ENCODE data around the gene DDX5. TPM values are rescaled to one million over a fixed set of nuclear protein-coding genes. Genes with fewer than 3 reads are reported as not detected.

The DDX5 gene
- 333 TPM for total RNA-seq
- long read RNA-seq, transcript DDX5-215 (12 exons, 3,558 nt): minor isoform, 26 of 333 reads
- long read RNA-seq, transcript DDX5-201 (13 exons, 2,554 nt): major isoform, 248 of 333 reads
- long read RNA-seq, partial matches to known transcripts: 30 of 333 reads
- long read RNA-seq, other reads (novel, unspliced or antisense): 29 of 333 reads

DNA sequence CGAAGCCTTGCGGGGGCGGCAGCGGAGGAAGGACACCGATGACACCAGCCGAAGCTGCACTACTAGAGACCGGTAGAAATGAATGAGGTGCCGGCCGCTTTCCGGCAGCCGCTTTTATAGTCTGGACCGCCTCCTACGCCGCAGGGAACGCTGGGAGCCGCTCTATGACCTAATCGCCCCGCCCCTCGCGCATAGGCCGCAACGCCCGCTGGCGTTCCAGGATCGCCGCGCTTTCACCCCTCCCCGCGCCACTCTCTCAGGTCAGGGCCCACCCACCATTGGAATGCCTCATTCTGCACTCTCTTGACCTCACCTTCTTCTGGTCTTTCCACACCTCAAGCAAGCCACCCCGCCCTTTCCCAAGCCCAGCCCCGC, at the start of gene DDX5:
TSS of gene DDX5 (minus strand) at position 89 of the 375 bp plus-strand sequence. CDS start 170 bp downstream, outside the sequence.
- ATAC-seq (peak; percentile 84), DNase-seq (peak; percentile 98)
- intact Hi-C loops (cut with micrococcal nuclease): no loop called here

DNA sequence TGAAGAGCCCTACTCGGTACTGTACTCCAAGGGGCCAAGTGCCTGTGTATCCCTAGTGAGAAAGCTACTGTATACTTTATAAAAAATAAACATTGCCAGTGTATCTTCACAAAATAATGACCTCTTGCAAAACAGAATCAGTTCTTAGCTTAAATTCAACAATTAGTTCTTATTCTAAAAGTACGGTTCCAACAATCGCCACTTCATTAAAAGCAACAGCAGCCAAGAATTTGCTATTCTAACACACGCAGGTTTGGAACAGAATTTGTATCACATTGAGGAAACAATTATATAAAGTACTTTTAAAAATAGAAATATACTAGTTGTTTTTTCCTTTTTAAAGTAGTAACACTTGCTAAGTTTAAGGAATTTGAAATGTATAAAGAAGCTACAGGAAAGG, 49.2 kb upstream of the DDX5 start:
- DNase-seq: no peak
- ATAC-seq: no peak
- intact Hi-C loops (cut with micrococcal nuclease): no loop called here

DNA sequence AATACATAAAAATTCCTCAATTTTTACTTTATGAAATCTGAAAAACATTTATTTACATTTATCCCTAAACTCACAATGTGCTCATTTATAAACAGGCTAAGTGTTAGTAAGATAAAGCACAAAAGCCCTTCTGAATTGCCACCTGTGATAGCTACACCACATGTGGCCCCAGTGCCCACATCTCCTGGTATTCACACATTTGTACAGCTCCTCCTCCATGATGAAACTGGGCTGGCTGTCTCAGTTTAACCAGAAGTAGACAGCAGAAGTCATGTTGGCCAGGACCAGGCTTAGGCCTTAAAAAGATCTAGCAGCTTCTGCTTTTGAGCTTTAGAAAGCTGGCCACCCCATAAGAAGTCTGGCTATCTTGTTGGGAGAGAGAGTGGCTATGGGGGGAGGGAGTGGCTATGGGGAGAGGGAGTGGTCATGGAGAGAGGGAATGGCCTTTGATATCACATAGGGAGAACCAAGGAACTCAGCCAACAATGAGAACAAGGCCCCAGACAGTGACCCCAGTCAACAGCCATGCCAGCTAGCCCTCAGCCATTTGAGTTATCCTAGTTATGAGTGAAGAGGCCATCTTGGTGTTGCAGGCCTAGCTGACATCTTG, 48.0 kb upstream of the DDX5 start:
- no peak for DNase-seq
- intact Hi-C loops (cut with micrococcal nuclease): no loop called here
- ATAC-seq: no peak

DNA sequence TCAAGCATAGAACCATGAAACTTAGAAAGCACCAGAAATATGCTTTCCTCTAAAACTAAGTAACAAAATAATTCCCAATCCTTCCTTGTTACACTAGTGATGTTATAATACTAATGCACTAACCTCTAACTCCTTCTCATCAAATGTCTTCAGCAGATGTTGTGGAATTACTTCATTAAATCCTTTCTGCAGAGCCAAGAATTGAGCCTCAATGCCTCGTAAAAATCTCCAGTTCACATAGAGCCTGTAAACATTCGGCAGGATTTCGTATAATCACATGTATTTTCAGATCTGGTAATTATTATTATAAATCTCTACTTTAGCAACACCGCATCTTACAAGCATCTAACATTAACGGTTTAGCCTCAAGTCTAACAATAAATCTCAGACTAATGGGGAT, 45.4 kb upstream of the DDX5 start:
- ATAC-seq (no peak), DNase-seq (no peak)
- intact Hi-C loops (cut with micrococcal nuclease): no loop called here

DNA sequence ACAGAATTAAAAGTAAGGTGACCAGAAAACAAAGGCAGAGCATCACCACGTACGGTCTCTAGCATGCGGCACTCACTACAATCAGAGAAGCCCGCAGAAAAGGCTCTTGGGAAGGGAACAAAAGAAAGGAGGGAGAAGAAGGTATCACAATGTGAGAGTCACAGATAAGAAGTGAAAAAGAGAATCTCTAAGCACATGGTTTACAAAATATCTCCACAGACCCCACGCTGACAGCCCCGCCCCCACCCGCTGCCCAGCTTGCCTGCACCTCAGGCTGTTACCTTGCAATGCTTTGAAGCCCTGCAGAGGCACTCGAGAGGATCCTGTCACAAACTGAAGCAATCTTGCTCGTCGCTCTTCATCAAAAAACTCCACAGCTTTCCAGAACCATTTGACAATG, 41.2 kb upstream of the DDX5 start:
- ATAC-seq: no peak
- no peak for DNase-seq
- intact Hi-C loops (cut with micrococcal nuclease): no loop called here

DNA sequence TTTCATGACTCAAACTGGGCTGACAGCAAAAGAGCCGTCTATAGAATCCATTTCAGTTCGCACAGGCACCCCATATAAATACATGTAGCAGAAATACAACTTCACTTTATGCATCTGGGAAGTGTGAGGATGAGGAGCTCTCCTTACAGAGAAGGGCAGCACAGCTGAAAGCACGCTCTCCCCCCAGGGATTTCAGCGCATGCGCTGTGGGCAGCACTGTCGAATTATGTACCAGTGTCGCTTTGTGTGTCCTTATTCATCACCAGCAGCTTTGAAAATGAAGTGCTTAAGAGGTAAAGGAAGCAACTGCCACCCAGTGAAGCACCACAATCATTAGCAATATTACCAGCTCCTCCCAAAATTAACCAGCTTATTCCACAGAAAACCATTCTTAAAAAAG, 40.6 kb upstream of the DDX5 start:
- intact Hi-C loops (cut with micrococcal nuclease): no loop called here
- ATAC-seq: no peak

DNA sequence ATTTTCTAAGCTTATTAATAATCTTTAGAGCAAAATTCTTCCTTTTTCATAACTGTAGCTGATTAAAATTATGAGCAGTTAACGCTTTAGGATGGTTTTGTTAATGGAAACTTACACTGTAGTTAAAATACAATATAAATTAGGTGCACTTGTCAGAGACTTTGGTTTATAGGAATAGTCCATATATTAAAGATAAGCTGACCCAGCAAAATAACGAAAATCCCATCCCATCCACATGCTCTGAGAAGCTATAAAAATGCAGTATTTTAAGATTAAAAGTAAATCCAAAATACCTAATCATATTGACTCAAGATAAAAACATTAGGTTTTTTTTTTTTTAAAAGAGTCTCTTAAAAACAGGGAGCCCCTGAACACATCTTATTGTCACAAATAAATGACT, 38.7 kb upstream of the DDX5 start:
- no peak for ATAC-seq
- DNase-seq: no peak
- intact Hi-C loops (cut with micrococcal nuclease): no loop called here

More for the DNA sequence above, 40.6 kb upstream of the DDX5 start:
- no peak for DNase-seq

DNA sequence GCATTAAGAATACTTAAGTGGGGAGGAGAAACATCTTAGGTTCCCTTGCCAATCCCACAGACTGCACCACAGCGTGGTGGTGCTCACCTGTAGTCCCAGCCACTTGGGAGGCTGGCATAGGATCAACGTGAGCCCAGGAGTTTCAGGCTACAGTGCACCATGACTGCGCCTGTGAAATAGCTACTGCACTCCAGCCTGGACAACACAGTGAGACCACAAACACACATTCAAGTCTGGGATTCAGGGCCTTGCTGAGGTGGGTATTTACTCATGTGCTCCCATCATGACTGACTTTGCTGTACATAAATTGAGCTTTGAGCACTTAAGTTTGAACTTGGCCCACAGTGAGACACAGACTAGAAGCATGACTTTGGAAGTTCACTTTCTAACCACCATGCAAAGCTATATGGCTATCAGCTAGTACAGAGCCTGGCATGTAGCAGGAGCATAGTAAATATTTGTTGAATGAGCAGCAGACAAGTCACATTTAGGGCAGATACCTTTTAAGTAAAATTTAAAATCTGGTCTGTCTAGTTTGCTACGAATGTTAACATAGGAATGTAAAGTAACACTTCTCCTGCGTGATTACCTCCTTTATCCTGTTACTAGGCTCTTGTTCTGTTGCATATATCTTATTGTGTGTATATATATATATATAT, 34.2 kb upstream of the DDX5 start:
- intact Hi-C loops (cut with micrococcal nuclease): no loop called here
- ATAC-seq (no peak), DNase-seq (no peak)

DNA sequence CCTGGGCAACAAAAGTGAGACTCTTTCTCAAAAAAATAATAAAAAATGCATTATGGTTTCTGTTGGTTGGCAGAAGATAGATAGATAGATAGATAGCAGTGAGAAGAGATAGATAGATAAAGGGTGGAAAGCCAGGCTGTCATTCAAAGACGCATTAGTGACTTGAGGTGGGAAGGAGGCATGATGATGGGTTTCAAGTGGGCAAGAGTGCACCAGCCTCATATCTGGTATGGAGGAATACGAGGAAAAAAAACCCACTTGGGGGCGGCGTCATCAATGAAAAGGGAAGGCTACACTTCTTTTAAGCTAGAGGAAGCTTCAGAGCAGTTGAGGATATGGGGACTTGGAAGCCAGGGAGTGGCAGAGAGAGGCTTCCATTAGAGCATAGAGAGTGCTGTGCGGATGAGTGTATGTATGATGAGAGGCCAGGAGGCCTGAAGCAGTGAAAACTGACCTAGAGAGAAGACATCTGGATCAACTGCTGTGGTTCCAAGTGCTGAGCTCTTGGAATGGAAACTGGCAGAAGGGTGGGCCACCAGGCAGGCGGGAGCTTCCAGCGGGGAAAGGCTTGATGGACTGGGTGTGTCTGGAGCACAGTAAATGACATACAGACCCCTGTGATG, 32.5 kb upstream of the DDX5 start:
- DNase-seq: no peak
- ATAC-seq: peak; percentile 53
- intact Hi-C loops (cut with micrococcal nuclease): no loop called here

DNA sequence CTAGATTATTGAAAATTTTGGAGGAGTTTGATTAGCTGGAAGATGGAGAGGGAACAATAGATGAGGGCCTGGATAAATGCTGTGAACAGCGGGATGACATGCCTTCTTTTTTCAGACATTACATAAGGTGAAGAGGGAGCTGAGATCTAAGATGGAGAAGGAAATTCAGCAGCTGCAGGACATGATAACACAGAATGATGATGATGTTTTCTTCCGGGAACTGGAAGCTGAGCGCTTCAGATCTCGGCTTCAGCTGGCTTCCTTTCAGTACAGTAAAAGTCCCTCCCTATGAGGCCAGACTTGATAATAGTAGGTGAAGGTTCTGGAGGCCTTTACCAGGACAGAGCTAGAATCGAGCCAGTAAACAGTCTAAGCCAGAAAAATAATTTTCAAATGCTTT, 31.4 kb upstream of the DDX5 start:
- ATAC-seq (no peak), DNase-seq (no peak)
- intact Hi-C loops (cut with micrococcal nuclease): no loop called here

DNA sequence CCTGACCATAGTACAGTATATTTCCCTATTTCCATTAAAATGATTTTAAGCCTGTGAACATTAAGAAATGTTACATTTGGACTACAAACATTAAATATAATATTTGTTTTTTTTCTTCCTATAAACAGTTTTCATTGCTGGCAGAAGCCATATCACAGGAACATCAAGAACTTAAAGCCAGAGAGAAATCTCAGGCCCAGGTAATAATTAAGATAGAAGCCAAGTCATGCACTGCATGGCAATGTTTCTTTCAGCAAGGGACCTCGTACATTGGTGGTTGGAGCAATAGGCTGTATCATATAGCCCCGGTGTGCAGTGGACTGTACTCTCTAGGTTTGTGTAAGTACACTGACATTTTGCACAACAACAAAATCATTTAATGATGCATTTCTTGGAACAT, 30.8 kb upstream of the DDX5 start:
- ATAC-seq (no peak), DNase-seq (no peak)
- intact Hi-C loops (cut with micrococcal nuclease): no loop called here

DNA sequence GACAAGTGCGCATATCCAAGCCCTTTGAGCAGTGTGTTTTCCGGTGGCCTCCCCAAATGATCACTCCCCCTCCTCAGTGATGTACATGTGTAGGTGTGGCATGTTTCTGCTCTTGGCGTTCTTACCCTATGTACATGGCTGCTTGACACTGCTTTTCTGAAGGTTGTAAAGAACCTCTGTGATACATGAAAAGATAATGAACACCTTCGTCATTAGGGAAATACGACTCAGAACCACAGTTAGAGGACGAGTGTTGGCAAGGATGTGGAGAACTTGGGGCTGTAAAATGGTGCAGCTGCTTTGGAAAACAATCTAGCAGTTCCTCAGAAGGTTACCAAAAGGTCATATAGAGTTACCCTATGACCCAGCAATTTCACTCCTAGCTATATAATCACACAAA, 29.3 kb upstream of the DDX5 start:
- intact Hi-C loops (cut with micrococcal nuclease): no loop called here

DNA sequence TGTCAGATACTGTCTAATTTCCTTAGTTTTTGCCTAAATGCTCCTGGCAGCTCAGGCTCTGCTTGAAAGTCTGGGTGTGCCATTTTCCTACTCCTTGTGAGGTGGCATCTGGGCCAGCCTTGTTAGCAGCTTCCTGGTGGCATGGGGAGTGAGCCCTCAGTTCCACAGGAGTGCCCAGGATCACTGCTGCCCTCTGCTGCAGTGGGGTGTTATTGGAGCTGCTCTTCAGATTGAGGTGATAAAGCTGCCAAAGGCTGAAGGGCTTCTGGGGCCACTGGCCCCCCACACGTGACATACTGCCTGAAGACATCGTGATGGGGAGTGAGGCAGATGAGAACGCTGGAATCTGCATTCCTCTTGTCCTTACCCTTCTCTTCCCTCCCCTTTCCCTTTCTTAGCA, 28.1 kb upstream of the DDX5 start:
- DNase-seq: no peak
- intact Hi-C loops (cut with micrococcal nuclease): no loop called here
- no peak for ATAC-seq

More for the DNA sequence above, 29.3 kb upstream of the DDX5 start:
- DNase-seq: no peak
- ATAC-seq: no peak

DNA sequence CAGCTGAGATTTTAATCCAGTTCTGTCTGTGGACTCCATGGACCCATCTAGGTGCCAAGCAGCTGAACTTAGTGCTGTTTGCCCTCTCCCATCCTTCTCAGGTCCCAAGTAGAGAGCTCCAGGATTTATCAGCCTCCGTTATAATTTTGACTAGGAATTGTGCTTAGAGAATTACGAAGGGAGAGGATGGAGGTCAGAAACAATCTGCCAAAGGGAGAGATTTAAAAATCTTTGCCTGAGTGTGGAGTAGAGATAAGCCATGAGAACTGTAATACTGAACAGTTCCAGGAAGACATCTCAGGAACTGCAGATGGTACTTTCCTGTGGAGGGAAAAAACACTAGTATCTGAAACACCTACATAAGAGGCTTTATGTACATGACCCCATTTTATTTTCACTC, 27.7 kb upstream of the DDX5 start:
- intact Hi-C loops (cut with micrococcal nuclease): no loop called here
- ATAC-seq (no peak), DNase-seq (no peak)

DNA sequence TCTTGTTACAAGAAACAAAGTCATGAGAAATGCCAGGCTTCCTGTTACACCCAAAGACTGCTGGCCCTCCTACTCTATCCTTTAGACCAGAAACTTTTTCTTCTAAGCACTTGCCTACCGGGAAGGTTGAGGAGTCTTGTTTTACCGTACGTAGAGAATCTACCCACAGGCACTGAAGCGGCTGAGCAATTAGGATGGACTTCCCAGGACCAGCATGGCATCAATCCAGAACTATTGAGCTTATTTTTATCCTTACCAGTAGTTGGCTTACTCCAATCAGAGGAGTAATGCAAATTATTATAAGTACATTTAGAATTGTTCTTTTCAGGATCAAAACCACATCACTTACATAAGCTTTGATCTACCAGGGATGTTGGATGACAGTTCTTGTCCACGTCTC, 26.3 kb upstream of the DDX5 start:
- no peak for DNase-seq
- peak; percentile 58 for ATAC-seq
- intact Hi-C loops (cut with micrococcal nuclease): no loop called here

DNA sequence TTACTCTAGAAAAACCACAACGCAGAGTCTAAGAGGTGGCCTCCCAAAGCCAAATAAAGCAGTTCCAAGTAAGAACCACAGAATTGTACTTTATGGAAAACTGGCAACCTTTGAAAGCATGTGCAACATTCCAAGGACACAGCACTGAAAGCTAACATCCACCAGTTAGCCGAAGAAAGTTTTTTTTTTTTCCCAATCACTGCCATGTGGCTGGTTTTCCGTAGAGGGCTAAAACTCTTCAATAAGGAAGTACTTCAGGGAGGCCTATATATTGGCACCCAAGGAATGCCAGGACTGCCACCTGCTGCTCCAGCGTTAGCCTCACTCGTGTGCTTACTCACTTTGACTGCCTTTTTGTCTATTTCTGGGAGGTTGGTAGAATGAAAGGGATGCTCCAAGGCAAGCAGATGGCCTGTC, 25.9 kb upstream of the DDX5 start:
- no peak for ATAC-seq
- no peak for DNase-seq
- intact Hi-C loops (cut with micrococcal nuclease): no loop called here

DNA sequence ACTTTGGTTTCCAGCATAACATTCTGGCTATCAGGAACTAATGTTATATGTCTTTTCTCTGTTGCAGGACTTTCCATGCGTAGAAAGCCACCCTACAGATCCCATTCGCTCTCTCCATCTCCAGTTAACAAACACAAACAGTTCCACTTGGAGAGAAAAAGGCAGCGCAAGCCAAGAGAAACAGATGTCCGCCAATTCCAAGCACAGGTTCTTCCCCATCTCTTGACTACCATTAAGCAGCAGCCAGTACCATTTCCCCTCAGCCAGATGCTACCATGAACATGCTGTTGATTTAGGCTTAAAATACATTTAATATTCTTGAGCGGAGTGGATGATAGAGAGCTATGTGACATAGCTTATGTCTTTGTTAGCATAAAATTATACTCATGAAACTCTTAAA, 23.1 kb upstream of the DDX5 start:
- intact Hi-C loops (cut with micrococcal nuclease): no loop called here
- no peak for ATAC-seq
- no peak for DNase-seq

DNA sequence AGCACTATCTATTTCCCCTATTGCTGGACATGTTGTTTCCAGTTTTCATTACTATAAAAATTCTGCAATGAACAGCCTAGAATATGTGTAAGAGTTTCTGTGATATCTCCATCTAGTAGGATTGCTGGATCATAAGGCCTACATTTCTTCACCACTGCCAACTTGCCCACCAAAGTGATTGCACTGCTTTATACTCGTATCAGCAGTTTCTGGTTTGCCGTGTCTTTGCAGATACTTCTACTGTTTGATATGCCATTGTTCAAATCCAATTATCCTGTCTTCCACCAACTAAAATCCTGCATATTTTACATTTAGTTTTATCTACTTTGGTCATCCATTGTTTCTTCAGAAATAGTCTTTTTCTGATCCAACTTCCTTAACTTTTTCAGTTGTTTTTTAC, 21.8 kb upstream of the DDX5 start:
- intact Hi-C loops (cut with micrococcal nuclease): no loop called here
- DNase-seq (no peak), ATAC-seq (no peak)

DNA sequence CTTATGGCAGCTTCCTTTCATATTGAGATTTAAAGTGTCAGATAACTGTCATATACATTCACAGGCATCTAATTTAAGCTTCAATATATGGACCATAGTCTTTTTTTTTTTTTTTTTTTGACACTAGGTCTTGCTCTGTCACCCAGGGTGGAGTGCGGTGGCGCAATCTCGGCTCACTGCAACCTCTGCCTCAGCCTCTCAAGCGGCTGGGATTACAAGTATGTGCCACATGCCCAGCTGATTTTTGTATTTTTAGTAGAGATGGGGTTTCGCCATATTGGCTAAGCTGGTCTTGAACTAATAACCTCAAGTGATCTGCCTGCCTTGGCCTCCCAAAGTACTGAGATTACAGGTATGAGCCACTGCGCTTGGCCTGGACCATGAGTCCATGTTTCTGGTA, 14.3 kb upstream of the DDX5 start:
- intact Hi-C loops (cut with micrococcal nuclease): no loop called here
- ATAC-seq: no peak
- no peak for DNase-seq

DNA sequence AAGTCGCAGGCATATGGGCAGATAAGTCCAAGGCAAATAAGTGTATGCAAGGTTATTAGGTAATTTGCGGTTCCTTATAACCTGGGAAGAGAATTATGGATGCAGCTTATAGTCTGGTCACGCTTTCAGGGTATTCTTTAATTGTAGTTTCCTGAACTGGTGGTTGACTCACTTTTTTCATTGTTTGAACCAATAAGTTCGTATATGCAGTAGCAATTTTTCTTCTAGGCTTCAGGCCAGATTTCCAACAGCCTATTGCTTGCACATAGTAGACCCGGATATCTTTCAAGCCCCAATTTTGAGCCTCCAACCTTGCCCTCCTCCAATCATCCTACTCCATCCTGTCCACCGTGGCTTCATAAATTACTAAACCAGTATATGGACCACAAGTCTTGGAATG, 13.5 kb upstream of the DDX5 start:
- ATAC-seq: no peak
- intact Hi-C loops (cut with micrococcal nuclease): no loop called here
- DNase-seq: no peak

DNA sequence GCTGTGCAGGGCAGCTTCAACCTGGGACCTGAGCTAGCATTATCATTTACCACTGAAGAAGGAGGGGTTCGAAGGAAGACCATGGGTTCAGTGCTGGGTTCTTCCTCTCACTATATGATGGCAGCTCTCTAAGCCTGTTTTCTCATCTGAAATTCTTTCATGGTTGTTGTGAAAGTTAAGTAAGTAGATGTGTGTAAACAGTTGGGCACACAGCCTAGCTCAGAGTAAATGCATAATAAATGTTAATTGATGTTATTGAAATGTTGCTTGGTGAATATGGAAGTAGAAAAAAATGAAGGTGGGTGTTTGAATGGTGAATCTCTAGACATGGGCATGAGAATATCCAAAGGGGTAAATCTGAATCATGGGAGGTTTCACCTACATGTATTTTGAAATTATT, 9.7 kb upstream of the DDX5 start:
- no peak for DNase-seq
- no peak for ATAC-seq
- intact Hi-C loops (cut with micrococcal nuclease): no loop called here

Data from left ventricle myocardium superior (tissue), 1 donor.